ENCODE measurements around the gene WDPCP. TPM values are rescaled to one million over a fixed set of nuclear protein-coding genes. Genes with fewer than 3 reads are reported as not detected.

WDPCP gene
- total and polyA plus RNA-seq, 4 donors, result 1.1 to 7.6 (median 2.7) TPM

DNA sequence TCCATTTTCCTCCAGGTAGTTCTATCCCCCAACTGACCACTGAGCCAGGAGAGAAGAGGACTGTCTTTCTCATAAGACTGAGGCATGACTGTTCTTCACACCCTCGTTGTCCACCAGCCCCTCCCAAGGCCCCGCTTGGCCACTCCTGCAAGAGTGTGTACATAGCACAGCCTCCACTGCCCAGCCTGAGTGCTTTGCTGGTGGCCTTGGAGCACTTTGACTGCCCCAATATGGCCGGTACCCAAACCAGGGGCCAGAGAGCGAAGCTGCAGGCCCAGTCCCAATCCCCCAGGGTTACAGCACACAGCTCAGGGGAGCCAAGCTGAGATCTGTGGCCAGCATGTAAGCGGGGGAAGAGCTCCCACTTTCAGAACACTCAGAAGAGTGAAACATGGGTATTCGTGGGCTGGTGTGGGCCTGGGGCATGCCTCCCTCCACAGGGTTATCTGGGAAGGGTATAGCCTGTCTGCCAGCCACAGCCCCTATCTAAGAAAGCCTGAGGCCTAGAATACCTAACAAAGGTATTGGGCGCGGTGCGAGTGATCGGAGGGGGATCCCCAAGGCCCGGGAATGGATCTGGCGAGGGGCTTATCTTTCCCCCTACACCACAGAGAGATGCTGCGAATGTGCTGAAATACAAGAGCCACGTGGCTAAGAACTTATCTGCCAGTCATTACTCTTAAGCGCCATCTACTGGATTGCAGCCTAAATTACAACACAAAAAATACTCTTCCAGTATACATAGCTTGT lies 163.8 kb downstream of the WDPCP start:
- Histone ChIP-seq H3K4me3 (ENCODE audit: low read depth in 1 of 3, low read length in 3 of 3) (no peak overlapping the region), H3K4me1 (ENCODE audit: control insufficient read depth in 4 of 4, insufficient read depth in 4 of 4, low read length in 3 of 4) (no peaks in the 10 kb centered on the region), H3K9ac (ENCODE audit: low read depth in 1 of 2, low read length in 2 of 2) (no peak overlapping the region), H3K27me3 (ENCODE audit: control insufficient read depth in 4 of 4, insufficient read depth in 4 of 4, low read length in 3 of 4) (no peaks in the 10 kb centered on the region), H3K9me3 (ENCODE audit: control insufficient read depth in 4 of 4, low read length in 3 of 4) (no peaks in the 10 kb centered on the region), H3K27ac (ENCODE audit: low read depth in 1 of 2, low read length in 2 of 2) (no peak overlapping the region), H3K36me3 (ENCODE audit: control insufficient read depth in 4 of 4, insufficient read depth in 3 of 4, low read depth in 1 of 4, low read length in 3 of 4) (no peaks in the 10 kb centered on the region)
- TF ChIP-seq, protein P1, sequence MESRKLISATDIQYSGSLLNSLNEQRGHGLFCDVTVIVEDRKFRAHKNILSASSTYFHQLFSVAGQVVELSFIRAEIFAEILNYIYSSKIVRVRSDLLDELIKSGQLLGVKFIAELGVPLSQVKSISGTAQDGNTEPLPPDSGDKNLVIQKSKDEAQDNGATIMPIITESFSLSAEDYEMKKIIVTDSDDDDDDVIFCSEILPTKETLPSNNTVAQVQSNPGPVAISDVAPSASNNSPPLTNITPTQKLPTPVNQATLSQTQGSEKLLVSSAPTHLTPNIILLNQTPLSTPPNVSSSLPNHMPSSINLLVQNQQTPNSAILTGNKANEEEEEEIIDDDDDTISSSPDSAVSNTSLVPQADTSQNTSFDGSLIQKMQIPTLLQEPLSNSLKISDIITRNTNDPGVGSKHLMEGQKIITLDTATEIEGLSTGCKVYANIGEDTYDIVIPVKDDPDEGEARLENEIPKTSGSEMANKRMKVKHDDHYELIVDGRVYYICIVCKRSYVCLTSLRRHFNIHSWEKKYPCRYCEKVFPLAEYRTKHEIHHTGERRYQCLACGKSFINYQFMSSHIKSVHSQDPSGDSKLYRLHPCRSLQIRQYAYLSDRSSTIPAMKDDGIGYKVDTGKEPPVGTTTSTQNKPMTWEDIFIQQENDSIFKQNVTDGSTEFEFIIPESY (IDR thresholded peaks at IDR 0.05), result no peak
- TF ChIP-seq RAD21 (IDR thresholded peaks at IDR 0.05) (peak; percentile 68 to 77), REST (IDR thresholded peaks at IDR 0.05) (no peak)
- TF ChIP-seq, protein P2, sequence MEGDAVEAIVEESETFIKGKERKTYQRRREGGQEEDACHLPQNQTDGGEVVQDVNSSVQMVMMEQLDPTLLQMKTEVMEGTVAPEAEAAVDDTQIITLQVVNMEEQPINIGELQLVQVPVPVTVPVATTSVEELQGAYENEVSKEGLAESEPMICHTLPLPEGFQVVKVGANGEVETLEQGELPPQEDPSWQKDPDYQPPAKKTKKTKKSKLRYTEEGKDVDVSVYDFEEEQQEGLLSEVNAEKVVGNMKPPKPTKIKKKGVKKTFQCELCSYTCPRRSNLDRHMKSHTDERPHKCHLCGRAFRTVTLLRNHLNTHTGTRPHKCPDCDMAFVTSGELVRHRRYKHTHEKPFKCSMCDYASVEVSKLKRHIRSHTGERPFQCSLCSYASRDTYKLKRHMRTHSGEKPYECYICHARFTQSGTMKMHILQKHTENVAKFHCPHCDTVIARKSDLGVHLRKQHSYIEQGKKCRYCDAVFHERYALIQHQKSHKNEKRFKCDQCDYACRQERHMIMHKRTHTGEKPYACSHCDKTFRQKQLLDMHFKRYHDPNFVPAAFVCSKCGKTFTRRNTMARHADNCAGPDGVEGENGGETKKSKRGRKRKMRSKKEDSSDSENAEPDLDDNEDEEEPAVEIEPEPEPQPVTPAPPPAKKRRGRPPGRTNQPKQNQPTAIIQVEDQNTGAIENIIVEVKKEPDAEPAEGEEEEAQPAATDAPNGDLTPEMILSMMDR (IDR thresholded peaks at IDR 0.05; ENCODE audit: low read depth, low read length, missing input control), result peak; percentile 56
- no peak for DNase-seq (ENCODE audit: low spot score)
- WGBS, result 75% methylated on average over 15 of the region's 15 CpGs

GRCh38 chr2:63422556-63422955 lies 165.7 kb downstream of the WDPCP start:
- H3K9ac ChIP-seq (ENCODE audit: low read depth in 1 of 2, low read length in 2 of 2), result no peak overlapping the region

More at GRCh38 chr2:63422556-63422955, 165.7 kb downstream of the WDPCP start:
- DNase-seq (ENCODE audit: low spot score), result no peak
- 95% methylated on average over 1 of the region's 1 CpG for WGBS
- H3K9me3 ChIP-seq (ENCODE audit: control insufficient read depth in 4 of 4, low read length in 3 of 4), result no peaks in the 10 kb centered on the region
- no peak overlapping the region for H3K27ac ChIP-seq (ENCODE audit: low read depth in 1 of 2, low read length in 2 of 2)
- H3K27me3 ChIP-seq (ENCODE audit: control insufficient read depth in 4 of 4, insufficient read depth in 4 of 4, low read length in 3 of 4), result no peaks in the 10 kb centered on the region
- no peaks in the 10 kb centered on the region for H3K36me3 ChIP-seq (ENCODE audit: control insufficient read depth in 4 of 4, insufficient read depth in 3 of 4, low read depth in 1 of 4, low read length in 3 of 4)
- no peaks in the 10 kb centered on the region for H3K4me1 ChIP-seq (ENCODE audit: control insufficient read depth in 4 of 4, insufficient read depth in 4 of 4, low read length in 3 of 4)
- no peak for TF ChIP-seq RAD21 (IDR thresholded peaks at IDR 0.05)
- no peak for TF ChIP-seq EGR1 (IDR thresholded peaks at IDR 0.05; ENCODE audit: low read depth in 2 of 2)
- TF ChIP-seq REST (IDR thresholded peaks at IDR 0.05), result no peak
- no peak for TF ChIP-seq RXRA (IDR thresholded peaks at IDR 0.05)
- TF ChIP-seq, protein P2 (IDR thresholded peaks at IDR 0.05; ENCODE audit: low read depth, low read length, missing input control), result no peak
- no peak for TF ChIP-seq GABPA (IDR thresholded peaks at IDR 0.05 in 1 of 2, conservative IDR thresholded peaks at IDR 0.05 in 1 of 2)
- no peak for TF ChIP-seq FOXA1 (IDR thresholded peaks at IDR 0.05)
- no peak for TF ChIP-seq FOXA2 (IDR thresholded peaks at IDR 0.05)
- no peak for TF ChIP-seq MAX (IDR thresholded peaks at IDR 0.05)
- TF ChIP-seq JUND (IDR thresholded peaks at IDR 0.05), result no peak
- no peak overlapping the region for H3K4me3 ChIP-seq (ENCODE audit: low read depth in 1 of 3, low read length in 3 of 3)
